GM21360 (cell line): ENCODE results near the gene PEX16.

Experiments used
- ATAC-seq: cut with Tn5 transposase; IDR thresholded peaks from one replicate; pipeline ENCODE4 v1.9.1; 2021; ENCODE audit warnings: mild to moderate bottlenecking, moderate library complexity; ENCODE audit not compliant: unreplicated experiment

The PEX16 gene

GRCh38 chr11:45879803-45880686, 37.6 kb downstream of the PEX16 start:
- ATAC-seq, result no peak

GRCh38 chr11:45877845-45878244, 39.8 kb downstream of the PEX16 start:
- ATAC-seq, result no peak

GRCh38 chr11:45877221-45877620, 40.5 kb downstream of the PEX16 start:
- ATAC-seq, result no peak

- ATAC-seq, result no peak
Observed at GRCh38 chr11:45876401-45876800, 41.3 kb downstream of the PEX16 start.

- ATAC-seq, result no peak
Observed at GRCh38 chr11:45872651-45873356, 44.9 kb downstream of the PEX16 start.

GRCh38 chr11:45871638-45872037, 46.0 kb downstream of the PEX16 start:
- ATAC-seq, result no peak

GRCh38 chr11:45870706-45871105, 47.0 kb downstream of the PEX16 start:
- ATAC-seq, result no peak

- no peak for ATAC-seq
Observed at GRCh38 chr11:45869551-45869950, 48.1 kb downstream of the PEX16 start.

- ATAC-seq, result no peak
Observed at GRCh38 chr11:45864041-45864440, 53.6 kb downstream of the PEX16 start.

GRCh38 chr11:45860764-45861510, 56.7 kb downstream of the PEX16 start:
- no peak for ATAC-seq

- no peak for ATAC-seq
Observed at GRCh38 chr11:45860348-45860747, 57.3 kb downstream of the PEX16 start.
